Islet precursor cell (in vitro differentiated cells): ENCODE measurements around the gene ZNF618.

ENCODE experiments used
- DNase-seq: peaks from one replicate; pipeline ENCODE4 v3.0.0-alpha.2; 2018

The ZNF618 gene

DNA sequence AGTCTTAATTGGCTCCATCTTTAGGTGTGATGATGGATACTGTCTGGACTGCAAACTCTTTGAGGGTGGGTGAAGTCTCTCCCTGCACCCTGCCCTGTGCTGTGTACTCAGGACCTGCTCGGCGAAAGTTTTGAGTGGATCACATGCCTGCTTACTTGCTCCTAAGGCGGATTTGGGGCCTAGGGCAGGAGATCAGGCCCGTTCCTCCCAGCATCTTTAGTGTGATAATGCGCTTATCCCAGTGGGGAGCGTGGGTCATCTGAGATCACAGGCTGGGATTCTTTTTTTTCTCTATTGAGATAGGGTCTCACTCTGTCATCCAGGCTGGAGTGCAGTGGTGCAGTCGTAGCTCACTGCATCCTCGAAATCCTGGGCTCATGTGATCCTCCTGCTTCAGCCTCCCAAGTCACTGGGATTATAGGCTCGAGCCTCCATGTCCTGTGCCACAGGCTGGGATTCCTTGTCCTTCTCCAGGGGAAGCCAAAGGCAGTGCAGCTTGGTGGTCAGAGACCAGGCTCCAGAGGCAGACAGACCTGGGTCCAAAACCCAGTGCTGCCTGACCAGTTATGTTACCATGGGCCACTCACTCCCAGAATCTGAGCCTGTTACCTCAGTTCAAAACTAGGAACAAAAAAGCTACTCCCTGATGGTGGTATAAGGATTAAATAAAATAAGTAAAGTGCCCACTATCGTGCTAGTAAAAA lies 59.7 kb downstream of the ZNF618 start:
- peak; percentile 48 for DNase-seq

DNA sequence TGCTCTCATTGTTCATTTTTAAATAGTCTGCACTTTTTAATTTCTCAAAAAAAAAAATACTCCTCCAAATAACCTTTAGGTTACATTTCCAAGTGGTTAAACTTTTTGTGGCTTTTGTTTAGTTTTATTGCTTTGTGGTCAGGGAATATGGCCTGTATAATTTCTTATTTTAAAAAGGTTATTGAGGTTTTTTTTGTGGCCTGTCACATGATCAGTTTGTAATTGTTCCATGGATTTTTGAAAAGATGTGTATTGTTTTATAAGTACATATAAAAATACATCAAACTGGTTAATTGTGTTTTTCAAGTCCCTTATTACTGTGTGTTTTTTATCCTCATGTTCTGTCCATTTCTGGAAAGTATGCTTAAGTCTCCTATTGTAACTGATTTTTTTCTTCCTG lies 64.0 kb downstream of the ZNF618 start:
- DNase-seq, result no peak

DNA sequence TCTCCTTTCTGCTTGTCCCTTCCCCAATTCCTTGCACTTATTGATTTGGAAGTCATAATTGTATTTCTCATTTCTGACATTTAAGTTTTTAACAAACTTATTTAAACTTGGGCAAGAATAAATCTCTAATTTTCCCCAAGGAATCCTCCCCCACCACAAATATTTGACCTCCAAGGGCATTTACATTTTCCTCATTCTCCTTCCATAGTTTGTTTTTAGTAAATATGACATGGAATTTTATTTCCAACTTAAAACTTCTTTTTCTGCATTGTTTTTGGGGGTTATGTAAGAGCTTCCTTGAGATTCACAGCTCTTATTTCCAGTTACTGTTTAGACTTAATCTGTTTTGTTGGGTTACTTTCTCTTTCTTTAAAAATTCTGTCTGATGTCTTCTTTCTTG lies 64.9 kb downstream of the ZNF618 start:
- DNase-seq, result no peak

DNA sequence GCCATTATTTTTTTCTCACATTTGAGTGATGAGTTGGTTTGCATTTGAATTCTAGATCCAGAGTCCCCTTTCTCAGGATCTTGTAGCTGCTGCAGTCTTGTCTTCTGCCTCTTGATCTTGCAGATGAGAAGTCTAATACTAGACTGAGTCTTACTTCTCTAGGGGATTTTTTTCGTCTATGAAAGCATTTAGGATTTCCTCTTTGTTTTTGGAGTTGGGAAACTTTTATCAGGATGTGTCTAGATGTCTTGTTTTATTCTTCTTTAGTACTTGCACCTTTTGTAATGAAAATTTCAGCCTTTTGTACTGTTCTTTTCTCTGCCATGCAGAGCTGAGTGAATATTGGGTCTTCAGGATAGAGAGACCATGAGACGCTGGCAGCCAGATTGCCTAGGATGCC lies 65.4 kb downstream of the ZNF618 start:
- no peak for DNase-seq

DNA sequence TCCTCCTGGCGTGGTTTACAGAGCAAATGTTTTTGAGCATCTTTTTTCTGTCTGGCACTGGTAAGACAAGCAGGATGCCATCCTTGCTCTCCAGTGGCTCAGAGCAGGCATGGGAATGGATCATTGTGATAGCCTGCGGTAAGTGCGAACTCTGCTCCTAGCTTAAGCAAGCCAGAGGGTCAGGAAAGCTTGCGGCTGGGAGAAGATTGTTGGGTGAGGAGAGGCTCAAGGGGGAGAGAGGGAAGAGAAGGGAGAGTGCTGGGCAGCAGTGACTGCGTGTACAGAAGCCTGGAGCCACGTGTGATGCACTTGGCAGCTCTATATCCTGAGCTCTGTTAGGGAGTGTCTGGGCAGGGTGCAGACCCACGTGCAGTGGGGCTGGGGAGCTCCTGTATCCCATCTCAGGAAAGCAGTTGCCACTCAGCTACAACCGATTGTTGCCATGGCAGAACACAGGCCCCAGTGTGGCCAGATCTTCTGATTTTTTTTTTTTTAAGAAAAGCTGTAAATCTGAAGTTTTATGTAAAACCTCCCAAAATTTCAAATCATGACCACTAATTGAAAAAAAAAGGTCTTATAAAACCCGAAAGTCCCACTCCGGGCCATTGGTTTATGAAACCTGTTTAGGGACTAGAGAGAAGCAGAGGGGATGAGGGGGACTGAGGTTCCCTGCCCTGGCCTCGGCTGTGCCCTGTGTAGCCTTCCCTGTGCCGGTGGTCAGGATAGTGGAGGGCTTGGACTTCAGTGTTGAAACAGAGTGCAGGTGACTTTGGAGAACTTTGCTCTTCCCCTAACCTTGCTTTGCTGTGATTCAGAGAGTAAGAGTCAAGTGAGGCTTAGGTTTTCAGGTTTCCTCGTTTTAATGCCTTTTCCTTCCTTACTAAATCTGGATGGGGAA lies 67.3 kb downstream of the ZNF618 start:
- DNase-seq, result peak; percentile 34

DNA sequence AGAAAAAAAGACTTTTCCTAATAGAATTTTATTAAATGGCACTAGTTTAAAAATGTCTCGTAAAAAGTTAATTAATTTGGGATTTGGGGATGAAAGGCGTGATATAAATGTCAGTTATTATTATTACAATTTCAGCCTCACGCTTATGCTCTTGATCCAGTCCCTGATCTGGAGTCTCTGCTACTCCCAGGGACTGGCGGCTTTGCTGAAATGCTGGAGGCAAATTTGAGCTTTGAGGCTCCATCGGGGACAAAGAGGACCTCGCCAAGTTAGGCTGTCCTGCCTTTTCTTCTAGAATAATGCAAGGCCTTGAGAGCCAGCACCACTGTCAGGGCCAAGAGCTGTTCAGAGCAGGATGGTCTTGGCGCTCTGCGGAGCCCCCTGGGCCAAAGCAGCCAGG lies 69.7 kb downstream of the ZNF618 start:
- peak; percentile 12 for DNase-seq

DNA sequence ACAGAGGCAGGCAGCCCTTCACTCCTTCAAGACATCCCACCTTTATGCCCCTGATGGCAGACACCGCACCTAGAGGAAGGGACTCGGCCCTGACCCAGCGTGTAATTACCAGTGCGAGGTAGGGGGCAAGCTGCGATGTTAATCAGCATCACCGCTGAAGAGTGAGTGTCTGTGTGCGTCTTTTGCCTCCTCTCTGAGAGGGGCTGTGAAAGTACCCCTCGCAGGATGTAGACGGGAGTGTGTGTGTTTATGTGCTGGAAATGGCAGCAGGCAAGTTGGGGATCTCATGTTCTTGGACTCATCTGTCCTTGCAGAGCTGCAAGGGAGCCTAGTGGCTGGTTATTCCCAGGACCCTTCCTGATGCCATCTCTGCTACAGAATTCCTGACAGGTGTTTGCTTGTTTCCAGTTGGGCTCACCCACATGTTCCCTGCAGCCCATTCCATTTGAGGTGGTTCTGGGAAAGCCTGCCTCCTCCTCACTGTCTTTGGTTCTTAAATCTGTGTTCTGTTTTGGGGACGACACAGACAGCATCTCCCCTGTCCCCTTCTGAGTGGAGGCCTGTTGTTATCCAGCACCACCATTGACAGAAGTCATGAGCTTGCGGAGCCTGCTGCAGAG lies 70.5 kb downstream of the ZNF618 start:
- DNase-seq, result peak; percentile 35

DNA sequence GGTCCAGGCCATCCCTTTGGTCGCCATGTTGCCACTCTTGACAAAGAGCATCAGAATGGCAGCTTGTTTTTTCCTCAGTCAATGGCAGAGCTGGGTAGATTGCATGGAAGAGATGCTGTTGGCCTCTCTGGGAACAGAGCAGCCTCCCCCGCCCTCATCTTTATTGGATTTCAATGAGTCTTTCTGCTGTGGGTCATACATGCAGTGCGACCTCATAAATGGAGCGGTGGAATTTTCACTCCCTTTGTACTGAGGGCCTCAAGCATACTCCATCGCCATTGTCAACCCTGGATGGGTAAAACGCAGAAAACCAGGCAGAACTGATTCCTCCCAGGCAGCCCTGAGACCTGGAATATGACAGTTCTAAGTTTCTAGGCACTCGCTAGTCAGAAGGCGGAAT lies 71.8 kb downstream of the ZNF618 start:
- DNase-seq, result peak; percentile 28

DNA sequence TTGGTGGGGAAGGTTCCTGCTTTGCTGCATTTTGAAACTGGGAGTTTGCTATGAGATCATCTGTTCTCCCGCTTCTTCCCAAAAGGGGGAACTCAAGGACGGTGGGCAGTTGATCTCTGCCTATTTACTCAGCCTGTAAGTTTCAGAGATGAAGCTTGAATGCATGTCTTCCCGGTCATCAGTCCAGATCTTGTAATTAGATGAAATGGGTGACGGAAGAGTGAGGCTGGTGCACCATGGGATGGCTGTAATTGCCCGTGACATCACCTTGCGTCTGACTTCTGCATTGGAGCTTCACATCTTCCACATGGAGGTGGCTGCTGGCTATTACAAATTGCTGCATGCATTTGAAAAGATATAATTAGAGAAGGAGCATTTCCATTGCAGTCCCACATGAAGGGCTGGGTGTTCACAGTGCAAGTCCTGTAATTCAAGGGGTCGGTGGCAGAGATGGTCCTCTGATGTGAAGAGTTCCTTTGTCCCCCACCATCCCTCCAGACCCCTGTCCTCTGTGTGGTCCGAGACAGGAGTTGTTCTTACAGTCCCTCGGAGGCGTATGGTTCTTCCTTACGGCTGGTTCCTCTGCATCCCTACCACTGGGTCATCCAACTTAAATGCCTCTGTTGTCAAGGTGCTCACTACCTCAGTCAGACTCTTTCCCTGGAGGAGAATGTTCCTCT lies 72.9 kb downstream of the ZNF618 start:
- DNase-seq, result peak; percentile 27

DNA sequence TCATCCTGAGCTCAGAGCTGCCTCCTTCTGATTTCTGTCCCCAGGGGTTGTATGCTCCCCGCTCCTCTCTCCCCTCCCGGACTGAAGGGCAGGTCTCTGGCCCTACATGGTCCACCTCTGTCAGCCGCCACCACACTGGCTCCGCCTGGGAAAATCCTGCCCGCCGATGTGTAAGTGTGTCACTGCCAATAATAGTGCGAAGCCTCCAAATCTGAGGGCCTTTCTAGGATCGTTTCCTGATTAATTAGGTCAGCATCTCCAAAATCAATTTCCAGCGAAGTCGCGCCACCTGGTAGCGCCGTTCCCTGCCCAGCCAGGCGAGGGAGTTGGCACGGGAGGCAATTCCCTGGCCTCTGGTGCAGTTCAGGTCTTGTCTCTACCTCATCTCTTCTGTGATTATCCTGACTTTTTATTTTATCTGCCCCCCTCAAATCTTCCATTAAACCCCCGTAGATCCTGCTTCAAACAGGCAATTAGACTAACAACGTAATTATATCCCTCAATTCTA lies 73.5 kb downstream of the ZNF618 start:
- peak; percentile 40 for DNase-seq

DNA sequence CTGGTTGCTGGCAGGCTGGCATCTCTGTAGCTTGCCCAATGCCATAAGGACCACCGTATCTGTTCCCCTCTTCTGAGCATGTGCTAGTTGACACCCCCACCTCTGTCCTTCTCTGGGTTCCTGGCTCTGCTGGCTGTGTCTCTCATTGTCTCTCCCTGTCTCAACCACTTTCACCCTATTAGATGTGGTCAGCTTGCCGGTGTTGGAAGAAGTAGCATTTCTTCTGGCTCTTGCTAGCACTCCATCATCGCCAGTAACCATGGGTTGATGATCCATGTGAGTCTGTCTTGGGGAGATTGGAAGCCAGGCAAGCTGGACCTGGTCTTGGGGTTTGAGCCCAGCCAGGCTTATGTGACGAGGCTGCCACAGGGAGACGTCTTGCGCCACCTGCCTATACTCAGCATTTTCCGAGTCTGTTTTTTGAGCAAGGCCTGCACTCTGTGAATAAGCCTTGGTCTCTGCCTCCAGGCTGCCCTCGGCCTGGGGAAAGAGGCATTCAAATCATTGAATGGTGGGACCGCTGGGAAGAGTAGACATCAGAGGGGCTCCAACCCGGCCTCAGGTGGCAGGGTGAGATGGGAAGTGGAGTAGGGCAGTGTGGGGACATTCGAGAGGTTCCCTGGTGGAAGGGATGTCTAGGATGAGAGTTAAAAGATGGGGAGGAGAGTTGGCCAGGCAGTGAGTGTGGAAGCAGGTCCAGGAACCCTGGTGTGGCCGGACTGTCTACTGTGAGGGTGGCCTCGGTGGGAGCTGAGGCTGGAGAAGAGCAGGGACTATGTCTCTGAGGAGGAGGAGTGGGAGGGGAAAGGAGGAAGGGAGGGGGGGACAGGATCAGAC lies 74.3 kb downstream of the ZNF618 start:
- peak; percentile 40 for DNase-seq

DNA sequence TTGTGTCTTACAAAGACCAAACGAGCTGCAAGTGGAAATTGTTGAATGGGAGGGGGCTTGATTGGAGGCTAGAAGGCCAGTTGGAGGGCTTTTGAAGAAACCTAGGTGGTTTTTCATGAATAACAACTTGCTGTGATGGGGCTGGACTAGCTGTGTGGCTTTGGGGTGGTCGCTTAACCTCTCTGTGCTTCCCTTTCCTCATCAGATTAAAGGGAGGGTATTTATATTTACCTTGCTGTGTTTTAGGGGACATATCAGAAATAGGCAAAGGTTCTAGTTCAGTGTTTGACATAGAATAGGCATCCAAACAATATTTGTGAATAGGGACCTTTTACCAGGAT lies 74.9 kb downstream of the ZNF618 start:
- no peak for DNase-seq

DNA sequence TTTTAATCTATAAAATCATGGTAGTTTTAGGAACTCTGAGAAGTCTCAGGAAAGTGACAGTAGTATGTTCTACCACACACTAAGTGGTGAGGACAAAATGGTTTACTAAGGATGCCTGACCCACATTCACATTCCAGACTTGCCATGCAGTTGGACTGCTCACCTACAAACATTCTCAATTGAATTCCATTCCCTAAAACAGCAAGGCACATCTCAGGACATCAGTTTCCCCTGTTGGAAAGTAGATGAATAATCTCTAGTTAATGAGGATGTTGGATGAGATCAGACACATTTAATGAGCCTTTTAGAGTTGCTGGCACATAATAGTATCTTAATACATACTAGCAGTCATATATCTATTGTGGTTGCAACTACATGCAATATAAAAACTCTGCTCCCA lies 76.6 kb downstream of the ZNF618 start:
- DNase-seq, result no peak

DNA sequence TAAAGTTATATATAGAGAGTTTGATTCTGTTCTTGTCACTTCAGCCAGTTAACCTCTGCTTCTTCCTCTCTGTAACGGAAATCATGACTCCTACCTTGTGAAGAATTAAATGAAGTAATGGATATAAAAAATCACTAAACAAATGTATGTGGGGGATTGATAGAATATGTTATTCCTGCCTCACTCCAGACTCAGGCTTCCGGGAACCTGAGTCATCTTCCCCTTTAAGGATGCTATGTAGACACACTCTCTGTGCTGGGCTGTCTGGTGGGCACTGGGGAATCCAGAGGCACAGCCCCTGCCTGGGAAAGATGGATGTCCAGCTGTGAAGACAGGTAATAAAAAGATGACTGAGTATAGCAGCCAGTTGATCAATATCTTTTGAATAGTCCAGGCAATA lies 77.4 kb downstream of the ZNF618 start:
- DNase-seq, result no peak

DNA sequence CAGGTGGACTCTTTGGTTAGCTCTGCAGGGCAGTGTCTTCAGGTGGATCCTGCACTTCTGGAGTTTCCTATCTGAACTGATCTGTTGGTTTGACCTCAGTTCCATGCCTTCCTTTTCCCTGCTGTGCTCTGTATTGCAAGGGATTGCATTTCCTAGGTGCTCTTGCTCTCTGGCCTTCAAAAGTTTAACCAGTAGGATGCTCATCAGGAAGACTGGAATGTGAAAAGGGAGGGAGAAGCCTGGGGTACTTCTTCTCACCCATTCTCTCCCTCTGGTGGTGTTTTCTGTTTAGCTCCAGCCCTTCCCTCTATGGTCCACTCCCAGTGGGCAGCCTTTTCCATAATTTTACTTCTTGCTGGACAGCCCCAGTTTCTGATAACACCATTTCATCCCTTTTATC lies 78.5 kb downstream of the ZNF618 start:
- DNase-seq, result peak; percentile 40

DNA sequence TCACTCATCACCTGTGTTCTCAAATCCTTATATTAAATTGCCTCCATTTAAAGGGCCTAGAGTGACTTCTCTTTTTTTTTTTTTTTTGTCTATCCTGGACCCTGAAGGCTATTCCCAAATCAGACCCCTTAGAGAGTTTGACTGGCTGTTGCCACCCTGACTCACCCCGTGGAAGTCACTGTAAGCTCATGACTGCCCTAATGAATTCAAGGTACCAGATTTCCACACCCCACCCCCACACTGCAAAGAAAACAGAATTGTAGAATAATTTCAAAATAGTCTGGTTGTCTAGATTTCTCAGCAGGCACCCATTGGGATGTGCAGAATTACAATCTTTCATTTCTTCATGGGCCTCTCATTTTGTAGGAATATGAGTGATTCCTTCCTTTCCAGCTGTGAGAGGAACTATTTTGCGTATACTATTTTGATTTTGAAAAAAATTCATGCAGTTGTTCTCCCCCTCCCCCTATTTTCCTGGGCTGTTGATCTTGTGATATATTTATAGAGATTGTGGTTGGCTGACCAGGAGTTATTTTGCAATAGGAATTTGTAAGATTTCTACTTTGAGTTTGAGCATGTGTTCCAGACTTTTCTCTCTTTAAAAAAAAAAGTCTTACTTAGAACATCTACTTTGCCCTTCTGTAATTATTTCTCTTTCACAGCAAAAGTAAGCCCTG lies 79.1 kb downstream of the ZNF618 start:
- DNase-seq, result peak; percentile 12

DNA sequence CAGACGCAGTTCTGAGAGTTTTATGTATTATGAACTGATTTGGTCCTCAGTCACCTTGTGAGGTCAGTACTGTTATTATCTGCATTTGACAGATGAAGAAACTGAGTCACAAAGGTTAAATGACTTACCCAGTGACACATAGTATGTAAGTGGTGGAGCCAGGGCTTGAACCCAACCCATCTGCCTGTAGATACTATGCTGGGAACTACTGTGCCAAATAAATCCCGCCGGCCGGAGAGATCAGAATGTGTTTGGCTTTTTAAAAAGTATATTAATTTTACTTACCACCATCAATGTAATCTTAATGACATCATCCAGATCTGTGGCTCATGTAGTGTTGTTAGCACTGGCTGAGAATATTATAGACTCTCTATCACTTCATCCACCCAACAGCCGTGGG lies 80.8 kb downstream of the ZNF618 start:
- peak; percentile 21 for DNase-seq

DNA sequence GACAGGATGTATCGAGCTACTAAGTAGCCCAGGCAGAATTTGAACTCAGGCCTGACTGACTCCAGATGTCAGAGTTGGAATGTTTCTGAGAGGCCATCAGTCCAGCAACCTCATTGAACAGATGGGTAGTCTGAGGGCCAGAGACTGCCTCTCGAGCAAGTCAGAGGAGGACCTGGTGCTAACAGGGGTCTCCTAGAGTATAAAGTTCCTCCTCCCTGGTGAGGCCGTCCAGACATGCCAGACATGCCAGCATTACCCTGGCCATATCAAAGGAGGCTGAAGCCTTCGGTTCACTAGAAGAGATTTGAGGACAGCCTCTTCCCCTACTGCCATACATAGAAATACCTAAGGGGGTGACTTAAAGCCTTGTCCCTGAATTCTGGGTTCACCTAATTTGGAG lies 81.2 kb downstream of the ZNF618 start:
- DNase-seq, result peak; percentile 49

DNA sequence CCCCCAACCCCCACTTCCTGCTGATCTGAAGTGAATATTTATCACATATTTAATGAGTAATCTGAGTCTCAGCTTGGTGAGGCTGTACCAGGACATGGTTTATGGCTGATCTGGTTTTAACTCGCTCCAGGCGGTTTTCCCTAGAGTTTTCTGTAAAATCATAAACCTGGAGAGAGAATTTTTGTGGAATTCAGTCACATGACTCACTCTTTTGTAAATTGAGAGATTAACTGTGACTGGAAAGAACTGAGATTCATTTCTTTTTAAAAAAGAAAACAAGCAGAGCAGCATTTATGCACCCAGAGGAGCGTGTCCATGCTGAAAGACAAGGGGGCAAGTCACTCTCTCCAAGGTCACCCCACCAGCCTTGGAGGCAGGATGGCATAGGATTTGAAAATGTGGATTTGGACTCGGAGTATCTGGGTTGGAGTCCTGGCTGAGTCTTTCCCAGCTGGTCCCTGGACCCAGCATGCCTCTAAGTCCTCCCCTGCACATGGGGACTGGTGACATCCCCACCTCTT lies 81.8 kb downstream of the ZNF618 start:
- DNase-seq, result no peak

DNA sequence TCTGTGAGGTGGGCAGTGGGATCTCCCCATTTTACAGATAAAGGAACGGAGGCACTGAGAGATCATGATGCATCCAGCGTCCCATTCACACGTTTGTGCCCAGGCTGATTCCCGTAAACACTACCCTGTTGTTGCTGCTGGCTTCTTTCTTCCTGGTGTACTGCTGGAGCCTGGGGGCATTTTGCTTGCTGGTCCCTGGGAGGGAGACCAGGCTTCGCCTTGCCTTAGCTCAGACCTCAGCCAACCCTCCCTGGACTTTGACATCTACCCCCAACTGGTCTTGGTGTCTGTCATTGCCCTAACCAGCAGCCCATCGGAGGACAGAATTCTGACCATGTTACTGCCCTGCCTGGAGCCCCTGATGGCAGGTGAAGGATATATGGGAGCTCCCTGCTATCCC lies 82.4 kb downstream of the ZNF618 start:
- peak; percentile 62 for DNase-seq

DNA sequence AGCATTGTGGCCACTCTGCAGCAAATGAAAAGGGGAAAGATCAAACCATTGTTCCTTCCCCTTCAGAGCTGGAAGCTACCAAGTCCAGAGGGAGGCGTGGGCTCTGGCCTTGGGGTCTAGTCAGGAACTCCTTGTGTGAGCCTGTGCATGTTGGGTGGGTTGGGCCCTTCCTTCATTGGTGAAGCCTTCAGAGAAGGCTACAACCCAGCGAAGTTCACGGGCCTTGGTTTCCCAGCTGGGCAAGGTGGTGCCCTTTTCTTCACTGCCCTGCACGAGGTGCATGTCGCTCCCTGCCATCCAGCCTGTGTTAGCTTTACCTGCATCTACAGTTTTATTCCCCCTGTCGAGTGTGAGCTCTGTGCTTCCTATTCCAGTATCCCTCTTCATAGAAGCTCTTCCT lies 84.7 kb downstream of the ZNF618 start:
- peak; percentile 21 for DNase-seq
